GM12801 (cell line): Measurements from ENCODE around the gene GALT.

Experiments used
- TF ChIP-seq, protein P1 (sequence below): IDR thresholded peaks from one replicate; pipeline ENCODE4 v1.5.1; 2011; ENCODE audit warnings: control low read depth; ENCODE audit not compliant: insufficient read length; ENCODE audit errors: extremely low read depth

Gene GALT

DNA sequence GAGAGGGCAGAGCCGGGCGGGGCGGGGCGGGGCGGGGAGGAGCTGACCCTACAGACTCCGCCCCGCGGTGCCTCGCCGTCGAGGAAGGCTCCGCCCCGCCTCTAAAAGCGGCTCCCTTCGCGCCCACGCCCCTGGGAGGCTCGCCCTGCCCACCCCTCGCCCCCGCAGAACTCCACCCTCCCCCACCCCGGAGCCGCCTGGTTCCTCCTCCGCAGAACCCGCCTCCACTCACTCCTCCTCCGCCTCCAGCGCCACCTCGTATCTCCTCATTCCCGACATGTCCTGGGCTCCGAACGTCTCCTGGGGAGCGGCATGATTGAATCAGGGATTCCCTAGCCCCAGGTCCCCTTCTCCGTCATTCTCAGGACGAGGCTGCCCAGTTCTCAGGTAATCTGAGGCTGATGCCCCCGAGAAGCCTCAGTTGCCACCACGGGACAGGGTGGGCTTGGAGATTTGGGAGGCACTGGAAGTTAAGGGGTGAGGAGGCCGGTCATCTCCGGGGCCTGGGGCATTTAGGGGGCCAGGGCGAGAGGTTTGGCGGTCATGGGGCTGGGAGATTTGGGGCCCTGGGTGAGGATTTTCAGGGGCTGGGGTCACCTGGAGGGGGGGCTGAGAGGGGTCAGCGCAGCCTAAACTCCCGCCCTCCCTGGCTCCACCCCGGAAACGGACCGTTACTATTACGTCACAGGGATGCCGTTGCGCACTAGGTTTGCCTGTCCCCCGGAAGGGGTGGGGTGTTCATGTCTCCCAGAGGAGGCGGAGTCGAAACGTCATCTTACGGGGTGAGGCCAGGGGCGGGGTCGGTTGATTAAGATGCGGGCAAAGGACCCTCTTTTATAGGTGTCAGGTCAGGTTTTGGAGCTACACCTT, 19.1 kb downstream of the GALT start:
- TF ChIP-seq, protein P1, sequence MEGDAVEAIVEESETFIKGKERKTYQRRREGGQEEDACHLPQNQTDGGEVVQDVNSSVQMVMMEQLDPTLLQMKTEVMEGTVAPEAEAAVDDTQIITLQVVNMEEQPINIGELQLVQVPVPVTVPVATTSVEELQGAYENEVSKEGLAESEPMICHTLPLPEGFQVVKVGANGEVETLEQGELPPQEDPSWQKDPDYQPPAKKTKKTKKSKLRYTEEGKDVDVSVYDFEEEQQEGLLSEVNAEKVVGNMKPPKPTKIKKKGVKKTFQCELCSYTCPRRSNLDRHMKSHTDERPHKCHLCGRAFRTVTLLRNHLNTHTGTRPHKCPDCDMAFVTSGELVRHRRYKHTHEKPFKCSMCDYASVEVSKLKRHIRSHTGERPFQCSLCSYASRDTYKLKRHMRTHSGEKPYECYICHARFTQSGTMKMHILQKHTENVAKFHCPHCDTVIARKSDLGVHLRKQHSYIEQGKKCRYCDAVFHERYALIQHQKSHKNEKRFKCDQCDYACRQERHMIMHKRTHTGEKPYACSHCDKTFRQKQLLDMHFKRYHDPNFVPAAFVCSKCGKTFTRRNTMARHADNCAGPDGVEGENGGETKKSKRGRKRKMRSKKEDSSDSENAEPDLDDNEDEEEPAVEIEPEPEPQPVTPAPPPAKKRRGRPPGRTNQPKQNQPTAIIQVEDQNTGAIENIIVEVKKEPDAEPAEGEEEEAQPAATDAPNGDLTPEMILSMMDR = no peak

DNA sequence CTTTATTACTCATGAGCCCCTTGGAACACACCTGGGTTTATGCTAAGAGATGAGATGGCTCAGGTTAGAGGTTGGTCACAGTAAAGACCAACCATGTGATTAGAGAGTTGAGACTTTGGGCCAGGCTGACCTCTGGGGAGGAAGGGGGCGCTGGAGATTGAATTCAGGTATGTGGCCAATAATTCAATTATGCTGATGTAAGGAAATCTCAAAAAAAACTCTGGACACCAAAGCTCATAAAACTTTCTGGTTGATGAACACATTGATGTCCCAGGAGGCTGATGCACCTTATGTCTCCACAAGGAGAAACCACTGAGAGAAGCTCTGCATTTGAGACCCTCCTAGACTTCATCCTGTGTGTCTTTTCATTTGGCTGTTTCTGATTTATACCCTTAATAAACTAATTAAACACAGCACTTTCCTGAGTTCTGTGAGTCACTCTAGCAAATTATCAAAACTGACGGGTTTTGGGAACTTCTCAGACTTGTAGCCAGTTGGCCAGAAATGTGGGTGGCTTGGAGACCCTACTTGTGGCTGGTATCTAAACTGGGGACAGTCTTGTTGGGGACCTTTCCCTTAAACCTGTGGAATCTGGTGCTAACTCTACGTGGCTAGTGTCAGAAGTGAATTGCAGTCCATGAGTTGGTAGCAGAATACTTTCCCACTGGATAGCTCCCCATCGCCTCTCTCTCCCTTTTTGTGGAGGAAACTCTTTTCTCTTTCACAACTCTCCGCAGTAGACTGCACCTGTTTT, 23.5 kb downstream of the GALT start:
- TF ChIP-seq, protein P1 = no peak

DNA sequence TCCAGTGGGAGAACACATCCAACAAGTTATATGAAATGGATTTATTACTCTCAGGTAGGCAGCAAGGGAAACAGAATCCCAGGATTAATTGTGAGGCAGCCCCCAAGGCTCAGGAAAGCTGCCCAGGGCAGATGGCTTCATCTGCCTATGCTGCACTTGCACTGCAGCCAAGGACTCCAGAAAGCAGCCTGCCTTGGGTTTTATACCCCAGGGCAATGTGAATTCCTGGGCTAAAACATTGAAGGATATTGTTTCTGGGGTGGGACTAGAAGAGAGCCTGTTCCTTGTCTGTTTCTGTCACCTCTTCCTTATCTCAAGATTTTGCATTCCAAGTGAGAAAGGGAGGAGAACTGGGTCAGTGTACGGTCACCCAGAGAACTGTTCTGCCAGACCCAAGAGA, 24.8 kb downstream of the GALT start:
- TF ChIP-seq, protein P1 = no peak

DNA sequence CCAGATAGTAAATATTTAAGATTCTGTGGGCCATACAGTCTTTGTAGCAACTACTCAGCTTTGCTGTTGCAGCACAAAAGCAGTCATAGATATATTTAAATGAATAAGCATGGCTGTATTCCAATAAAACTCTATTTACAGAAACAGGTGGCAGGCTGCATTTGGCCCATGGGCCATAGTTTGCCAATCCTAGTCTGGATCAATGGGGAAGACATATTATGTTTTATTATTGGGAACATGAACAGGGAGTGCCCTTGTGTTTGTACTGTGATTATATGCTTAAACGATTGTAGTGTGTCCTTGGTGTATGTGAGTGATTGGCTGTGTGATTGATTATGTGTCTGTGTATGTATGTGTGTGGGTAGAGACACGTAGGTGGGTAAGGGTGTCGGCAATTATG, 28.0 kb downstream of the GALT start:
- TF ChIP-seq, protein P1 = no peak

DNA sequence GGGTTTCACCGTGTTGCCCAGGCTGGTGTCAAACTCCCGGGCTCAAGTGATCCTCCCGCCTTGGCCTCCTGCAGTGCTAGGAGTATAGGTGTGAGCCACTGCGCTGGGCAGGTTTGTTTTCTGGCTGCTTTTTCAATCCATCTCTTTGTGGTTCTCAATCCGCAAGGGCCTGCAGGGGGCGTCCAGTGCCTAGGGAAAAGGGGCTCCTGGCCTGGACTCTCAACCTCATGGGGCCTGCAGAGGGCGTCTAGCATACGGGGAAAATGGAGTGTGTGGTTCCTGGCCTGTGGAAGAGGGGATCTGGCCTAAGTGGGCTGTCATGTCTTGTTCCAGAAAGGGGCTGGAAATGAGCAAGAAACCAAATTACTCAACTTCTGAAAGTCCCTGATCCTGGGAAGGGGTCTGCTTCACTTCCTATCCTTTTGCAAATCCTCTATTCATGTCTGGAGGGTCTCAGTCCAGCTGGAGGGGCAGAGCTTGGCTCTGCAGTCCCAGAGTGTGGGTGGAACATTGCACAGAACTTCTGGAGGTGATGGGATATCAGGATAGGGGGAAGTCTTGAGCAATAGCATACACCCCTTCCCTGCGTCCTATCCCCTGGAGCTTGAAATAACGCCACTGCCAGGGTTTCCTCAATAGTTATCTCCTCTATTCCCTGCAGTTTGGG, 28.7 kb downstream of the GALT start:
- TF ChIP-seq, protein P1 = no peak

DNA sequence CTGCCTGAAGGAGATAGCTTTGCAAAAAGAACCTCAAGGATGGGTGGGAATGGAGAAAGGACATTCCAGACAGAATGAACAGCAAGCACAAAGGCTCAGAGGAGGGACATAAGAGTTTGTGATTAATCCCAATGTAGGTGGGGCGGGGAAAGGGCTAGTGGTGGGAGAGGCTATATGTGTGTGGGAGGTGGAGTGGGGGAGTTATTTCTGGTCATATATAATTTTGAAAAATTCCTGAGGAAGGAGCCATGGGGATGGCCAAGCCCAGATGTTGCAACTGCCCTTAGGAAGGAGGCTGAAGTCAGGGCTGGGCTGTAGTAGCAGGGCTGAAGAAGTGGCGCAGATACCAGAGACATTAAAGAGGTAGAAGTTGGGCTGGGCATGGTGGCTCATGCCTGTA, 29.4 kb downstream of the GALT start:
- TF ChIP-seq, protein P1 = no peak

DNA sequence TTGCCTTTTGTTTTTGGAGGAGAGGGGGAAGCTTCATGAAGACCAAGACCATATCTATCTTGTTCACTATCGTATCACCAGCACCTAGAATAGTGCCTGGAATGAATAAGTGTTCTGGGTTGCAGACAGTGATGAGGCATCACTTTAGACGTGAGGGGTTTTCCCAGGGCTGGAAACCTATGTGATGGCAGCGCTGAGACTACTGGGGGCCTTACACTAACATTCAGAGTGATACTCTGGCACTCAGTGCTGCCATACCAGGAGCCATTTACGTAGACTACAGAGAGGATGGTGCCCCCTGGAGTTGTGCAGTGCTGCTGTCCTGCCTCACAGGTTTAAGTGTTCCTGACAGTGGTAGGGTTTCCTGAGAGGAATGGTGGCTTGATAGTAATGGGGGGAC, 37.7 kb downstream of the GALT start:
- TF ChIP-seq, protein P1 = no peak
